Astrocyte (in vitro differentiated cells and primary cell): Measurements from ENCODE around the gene CSNK1G2. TPM values are rescaled to one million over a fixed set of nuclear protein-coding genes. Genes with fewer than 3 reads are reported as not detected.

ENCODE experiments used
- DNase-seq: peaks from one replicate; pipeline ENCODE4 v3.0.0-alpha.2; 2010; ENCODE audit warnings: low read depth
- FAIRE-seq: peaks from 2 replicates; lab custom pipeline; 2011; peaks lifted over from hg19 to GRCh38; lab: Jason Lieb, UNC
- H2AFZ ChIP-seq: 2 replicates; pipeline ENCODE4 v1.6.0; 2012; ENCODE audit warnings: low read depth, low read length, inconsistent platforms
- H3K27ac ChIP-seq: 2 replicates; pipeline ENCODE4 v1.5.1; 2011; ENCODE audit warnings: low read depth, low read length, inconsistent platforms
- H3K27me3 ChIP-seq: 2 replicates; pipeline ENCODE4 v1.6.0; 2011; ENCODE audit warnings: low read length, inconsistent platforms; ENCODE audit not compliant: insufficient read depth
- H3K36me3 ChIP-seq: 2 replicates; pipeline ENCODE4 v1.5.1; 2011; ENCODE audit warnings: low read length, inconsistent platforms; ENCODE audit not compliant: insufficient read depth
- H3K4me1 ChIP-seq: 2 replicates; pipeline ENCODE4 v1.5.1; 2011; ENCODE audit warnings: low read length, inconsistent platforms; ENCODE audit not compliant: insufficient read depth
- H3K4me2 ChIP-seq: 2 replicates; pipeline ENCODE4 v1.6.0; 2012; ENCODE audit warnings: low read length, inconsistent platforms
- H3K4me3 ChIP-seq: 2 replicates; pipeline ENCODE4 v1.5.1; 2011; ENCODE audit warnings: low read depth, mild to moderate bottlenecking, low read length, inconsistent platforms; ENCODE audit not compliant: insufficient read depth
- H3K79me2 ChIP-seq: 2 replicates; pipeline ENCODE4 v1.6.0; 2012; ENCODE audit warnings: mild to moderate bottlenecking, low read length, inconsistent platforms; ENCODE audit not compliant: insufficient read depth
- H3K9ac ChIP-seq: 2 replicates; pipeline ENCODE4 v1.6.0; 2012; ENCODE audit warnings: mild to moderate bottlenecking, low read length, inconsistent platforms
- H3K9me3 ChIP-seq: 2 replicates; pipeline ENCODE4 v1.5.1; 2012; ENCODE audit warnings: low read depth, mild to moderate bottlenecking, low read length, inconsistent platforms; ENCODE audit not compliant: insufficient read depth
- H4K20me1 ChIP-seq: 2 replicates; pipeline ENCODE4 v1.6.0; 2012; ENCODE audit warnings: low read length, inconsistent platforms; ENCODE audit not compliant: insufficient read depth
- H3K27ac Mint-ChIP-seq: one replicate; pipeline ENCODE4 v1.8.0; 2021; ENCODE audit warnings: mild to moderate bottlenecking, mixed read lengths; ENCODE audit not compliant: unreplicated experiment
- H3K27me3 Mint-ChIP-seq: one replicate; pipeline ENCODE4 v1.8.0; 2021; ENCODE audit warnings: low read depth, mixed read lengths; ENCODE audit not compliant: unreplicated experiment
- H3K36me3 Mint-ChIP-seq: one replicate; pipeline ENCODE4 v1.8.0; 2021; ENCODE audit warnings: low read depth, mixed read lengths; ENCODE audit not compliant: unreplicated experiment
- H3K4me1 Mint-ChIP-seq: one replicate; pipeline ENCODE4 v1.8.0; 2021; ENCODE audit warnings: low read depth, mixed read lengths; ENCODE audit not compliant: unreplicated experiment
- H3K4me3 Mint-ChIP-seq: one replicate; pipeline ENCODE4 v1.8.0; 2021; ENCODE audit warnings: mild to moderate bottlenecking, moderate library complexity, mixed read lengths; ENCODE audit not compliant: unreplicated experiment
- H3K9me3 Mint-ChIP-seq: one replicate; pipeline ENCODE4 v1.8.0; 2021; ENCODE audit warnings: mild to moderate bottlenecking, mixed read lengths; ENCODE audit not compliant: unreplicated experiment
- CTCF ChIP-seq: IDR thresholded peaks from 2 replicates; pipeline ENCODE4 v1.5.1; 2011; ENCODE audit warnings: low read depth, mild to moderate bottlenecking, inconsistent platforms, low read length, moderate library complexity; ENCODE audit not compliant: insufficient read depth
- EZH2 ChIP-seq: IDR thresholded peaks from 2 replicates; pipeline ENCODE4 v1.6.1; 2012; ENCODE audit warnings: mild to moderate bottlenecking, low read length, inconsistent platforms; ENCODE audit not compliant: insufficient read depth
- total RNA-seq: library from RNA; stranded (reverse); gene quantifications from 2 replicates; pipeline ENCODE4 v1.2.1, GENCODE V29; 2021

The CSNK1G2 gene
- total RNA-seq, 1 donor from 2014 or later: 64.1 TPM

GRCh38 chr19:2014131-2014571 lies 73.2 kb downstream of the CSNK1G2 start:
- FAIRE-seq: no peak

GRCh38 chr19:2014731-2015607 lies 74.0 kb downstream of the CSNK1G2 start:
- peak overlapping the region; percentile 58 for H3K9ac ChIP-seq
- no peaks in the 10 kb centered on the region for H3K9me3 ChIP-seq
- no peaks in the 10 kb centered on the region for H3K27me3 ChIP-seq
- Mint-ChIP-seq H3K27ac (no peak overlapping the region), H3K9me3 (no peaks in the 10 kb centered on the region), H3K36me3 (peaks cover 7% of the 10 kb centered on the region), H3K4me3 (peak overlapping the region; percentile 60), H3K4me1 (no peaks in the 10 kb centered on the region), H3K27me3 (no peaks in the 10 kb centered on the region)
- peak overlapping the region; percentile 55 for H3K4me3 ChIP-seq
- TF ChIP-seq CTCF (no peak), EZH2 (no peak)
- DNase-seq: no peak
- no peak overlapping the region for H2AFZ ChIP-seq
- H3K4me1 ChIP-seq: no peaks in the 10 kb centered on the region
- no peaks in the 10 kb centered on the region for H3K36me3 ChIP-seq
- no peak for FAIRE-seq
- peaks cover 26% of the 10 kb centered on the region for H3K79me2 ChIP-seq
- H3K27ac ChIP-seq: no peak overlapping the region
- H3K4me2 ChIP-seq: peak overlapping the region; percentile 85
- H4K20me1 ChIP-seq: peaks cover 32% of the 10 kb centered on the region

More at GRCh38 chr19:2014131-2014571, 73.2 kb downstream of the CSNK1G2 start:
- H2AFZ ChIP-seq: no peak overlapping the region
- H3K79me2 ChIP-seq: peaks cover 26% of the 10 kb centered on the region
- H3K4me1 Mint-ChIP-seq: no peaks in the 10 kb centered on the region
- TF ChIP-seq EZH2 (no peak), CTCF (no peak)
- no peak overlapping the region for H3K9ac ChIP-seq
- H4K20me1 ChIP-seq: peaks cover 32% of the 10 kb centered on the region
- H3K27me3 ChIP-seq: no peaks in the 10 kb centered on the region
- no peaks in the 10 kb centered on the region for H3K4me1 ChIP-seq
- no peak overlapping the region for H3K4me3 Mint-ChIP-seq
- peaks cover 7% of the 10 kb centered on the region for H3K36me3 Mint-ChIP-seq
- H3K9me3 Mint-ChIP-seq: no peaks in the 10 kb centered on the region
- H3K27me3 Mint-ChIP-seq: no peaks in the 10 kb centered on the region
- DNase-seq: no peak
- no peak overlapping the region for H3K27ac ChIP-seq
- no peaks in the 10 kb centered on the region for H3K9me3 ChIP-seq
- no peaks in the 10 kb centered on the region for H3K36me3 ChIP-seq
- peak overlapping the region; percentile 85 for H3K4me2 ChIP-seq
- H3K4me3 ChIP-seq: no peak overlapping the region
- no peak overlapping the region for H3K27ac Mint-ChIP-seq

- Mint-ChIP-seq H3K36me3 (peaks cover 3% of the 10 kb centered on the region), H3K4me3 (peak within 1 kb of the TSS; percentile 67), H3K4me1 (no peaks in the 10 kb centered on the region), H3K9me3 (no peaks in the 10 kb centered on the region), H3K27ac (no peak within 1 kb of the TSS), H3K27me3 (no peaks in the 10 kb centered on the region)
- H3K4me2 ChIP-seq: peak within 1 kb of the TSS; percentile 85
- peak within 1 kb of the TSS; percentile 55 for H3K4me3 ChIP-seq
- no peaks in the 10 kb centered on the region for H3K4me1 ChIP-seq
- peaks cover 27% of the 10 kb centered on the region for H4K20me1 ChIP-seq
- H3K36me3 ChIP-seq: no peaks in the 10 kb centered on the region
- H3K27me3 ChIP-seq: no peaks in the 10 kb centered on the region
- no peaks in the 10 kb centered on the region for H3K9me3 ChIP-seq
- peaks cover 25% of the 10 kb centered on the region for H3K79me2 ChIP-seq
- no peak within 1 kb of the TSS for H2AFZ ChIP-seq
- no peak within 1 kb of the TSS for H3K27ac ChIP-seq
- DNase-seq (peak; percentile 80), FAIRE-seq (no peak)
- TF ChIP-seq EZH2 (no peak), CTCF (no peak)
- H3K9ac ChIP-seq: peak within 1 kb of the TSS; percentile 58
Measured at GRCh38 chr19:2015608-2015950, 74.6 kb downstream of the CSNK1G2 start, which contains the start of gene BTBD2. TSS of gene BTBD2 (minus strand) at chr19:2015714. CDS start at chr19:2015703, 11 bp downstream.
